Globus pallidus (tissue), 1 donor: ENCODE data around the gene RPTOR.
A peak's percentile ranks its signal among the peaks of the same experiment; 100 is the strongest.
"Not testable (repeated sequence)": the region's sequence is repeated elsewhere in the genome, so short reads cannot be mapped to it uniquely, and the experiment has no call there.

Source experiments
- DNase-seq: peaks from one replicate; pipeline ENCODE4 v3.0.0-alpha.2; 2015; ENCODE audit warnings: low spot score

RPTOR gene

GRCh38 chr17:80764627-80765145 lies 220.0 kb downstream of the RPTOR start:
- DNase-seq = not testable (repeated sequence)

GRCh38 chr17:80765241-80765961 lies 220.8 kb downstream of the RPTOR start:
- DNase-seq = no peak

GRCh38 chr17:80766290-80766855 lies 221.7 kb downstream of the RPTOR start:
- no peak for DNase-seq

GRCh38 chr17:80768389-80768788 lies 223.8 kb downstream of the RPTOR start:
- no peak for DNase-seq

- DNase-seq = no peak
These were observed 224.3 kb downstream of the RPTOR start for GRCh38 chr17:80768936-80769335.

GRCh38 chr17:80769516-80769915 lies 224.9 kb downstream of the RPTOR start:
- no peak for DNase-seq

GRCh38 chr17:80769936-80770625 lies 225.4 kb downstream of the RPTOR start:
- no peak for DNase-seq

- DNase-seq = no peak
These were observed 226.4 kb downstream of the RPTOR start for GRCh38 chr17:80770881-80771611.

GRCh38 chr17:80771612-80772005 lies 227.0 kb downstream of the RPTOR start:
- no peak for DNase-seq

GRCh38 chr17:80772906-80773242 lies 228.2 kb downstream of the RPTOR start:
- no peak for DNase-seq

- DNase-seq = peak; percentile 75
These were observed 228.8 kb downstream of the RPTOR start for GRCh38 chr17:80773243-80773991.

GRCh38 chr17:80774146-80774545 lies 229.5 kb downstream of the RPTOR start:
- DNase-seq = no peak

GRCh38 chr17:80774643-80775281 lies 230.1 kb downstream of the RPTOR start:
- DNase-seq = no peak

- DNase-seq = no peak
These were observed 231.2 kb downstream of the RPTOR start for GRCh38 chr17:80775863-80776262.

GRCh38 chr17:80777274-80777673 lies 232.6 kb downstream of the RPTOR start:
- DNase-seq = no peak

- no peak for DNase-seq
These were observed 234.1 kb downstream of the RPTOR start for GRCh38 chr17:80778716-80779115.

GRCh38 chr17:80779336-80779735 lies 234.7 kb downstream of the RPTOR start:
- no peak for DNase-seq

GRCh38 chr17:80779961-80780380 lies 235.3 kb downstream of the RPTOR start:
- DNase-seq = no peak

GRCh38 chr17:80780381-80781198 lies 236.0 kb downstream of the RPTOR start:
- no peak for DNase-seq

GRCh38 chr17:80781211-80781610 lies 236.6 kb downstream of the RPTOR start:
- no peak for DNase-seq
